ENCODE results near the gene GNB1. TPM values are rescaled to one million over a fixed set of nuclear protein-coding genes. Genes with fewer than 3 reads are reported as not detected.
A peak's percentile ranks its signal among the peaks of the same experiment; 100 is the strongest.

GNB1 gene
- total and polyA plus RNA-seq, 9 of the 15 experiments (the other 6 are each of a cell fraction or from before 2014, with no cell fraction given), result 34.3 to 388 (median 114) TPM

GRCh38 chr1:1858382-1859086 is 32.4 kb downstream of the GNB1 start (continued):
- TF ChIP-seq HSF4 (CRISPR knock-in tag; IDR thresholded peaks at IDR 0.05; ENCODE audit: borderline replicate concordance), result no peak
- TF ChIP-seq ZNF146 (CRISPR knock-in tag; IDR thresholded peaks at IDR 0.05; ENCODE audit: unreplicated experiment), result no peak
- 0 out of 2 replicates have a peak, but pooled peaks have one; percentile 40 for TF ChIP-seq FOSL1 (tag; conservative IDR thresholded peaks at IDR 0.05)
- peak; percentile 35; the same call in 1 of the 2 replicates for TF ChIP-seq VEZF1 (CRISPR knock-in tag; IDR thresholded peaks at IDR 0.05)
- TF ChIP-seq TBP (optimal IDR thresholded peaks at IDR 0.05; ENCODE audit: low read depth, low read length), result no peak
- no peak for TF ChIP-seq EHMT2 (IDR thresholded peaks at IDR 0.05)
- TF ChIP-seq ZHX1 (conservative IDR thresholded peaks at IDR 0.05; ENCODE audit: low read length), result no peak
- TF ChIP-seq SETDB1 (IDR thresholded peaks at IDR 0.05; ENCODE audit: low read length), result no peak
- no peak for TF ChIP-seq SMARCC2 (IDR thresholded peaks at IDR 0.05; ENCODE audit: low read depth)
- peak; percentile 78 for TF ChIP-seq ETV1 (tag; conservative IDR thresholded peaks at IDR 0.05; ENCODE audit: low read depth)
- no peak for TF ChIP-seq SNAPC5 (CRISPR knock-in tag; IDR thresholded peaks at IDR 0.05)
- no peak for TF ChIP-seq ZNF785 (CRISPR knock-in tag; IDR thresholded peaks at IDR 0.05)
- peak in 1 of 2 experiments; percentile 72; a peak in 2 of 4 replicates for TF ChIP-seq TBL1XR1 (IDR thresholded peaks at IDR 0.05; ENCODE audit: low read length in 2 of 2)
- no peak for TF ChIP-seq CEBPZ (IDR thresholded peaks at IDR 0.05; ENCODE audit: borderline replicate concordance, low read depth, low read length)
- peak in 1 of 2 experiments; percentile 63; a peak in 3 of 4 replicates for TF ChIP-seq RAD21 (CRISPR knock-in tag; conservative IDR thresholded peaks at IDR 0.05 in 1 of 2, IDR thresholded peaks at IDR 0.05 in 1 of 2)
- TF ChIP-seq NCOA4 (IDR thresholded peaks at IDR 0.05; ENCODE audit: partially characterized antibody), result no peak
- TF ChIP-seq ZNF511 (CRISPR knock-in tag; IDR thresholded peaks at IDR 0.05), result no peak
- TF ChIP-seq YBX1 (IDR thresholded peaks at IDR 0.05), result no peak
- no peak for TF ChIP-seq PTTG1 (tag; IDR thresholded peaks at IDR 0.05; ENCODE audit: low read depth)
- TF ChIP-seq JUNB (CRISPR knock-in tag; conservative IDR thresholded peaks at IDR 0.05), result peak; percentile 73
